K562 (cell line): ENCODE data around the gene HMGN1. TPM values are rescaled to one million over a fixed set of nuclear protein-coding genes. Genes with fewer than 3 reads are reported as not detected.

ENCODE experiments used
- DACH1 ChIP-seq: fragments of 450-650 bp; IDR thresholded peaks from 2 replicates; pipeline ENCODE4 v1.6.1; 2018; ENCODE audit not compliant: partially characterized antibody
- ELF4 ChIP-seq: fragments of 450-650 bp; formaldehyde crosslinking; IDR thresholded peaks from 2 replicates; pipeline ENCODE4 v1.4.0; 2022; ENCODE audit warnings: missing genetic modification characterization
- GABPB1 ChIP-seq: sonication (generic); formaldehyde crosslinking; IDR thresholded peaks from 2 replicates; pipeline ENCODE4 v1.8.0; 2022; ENCODE audit warnings: mild to moderate bottlenecking, missing genetic modification reagents
- HDAC1 ChIP-seq, 2 experiments: fragments of 450-650 bp; IDR thresholded peaks; 2 replicates each; pipeline ENCODE4 v1.6.1; 2016 to 2017; ENCODE audit warnings: inconsistent platforms in 1 of 2, mild to moderate bottlenecking in 1 of 2, moderate library complexity in 1 of 2
- HSF4 ChIP-seq: fragments of 250-450 bp; sonication (Bioruptor Pico); IDR thresholded peaks from 2 replicates; pipeline ENCODE4 v2.1.2; 2022; ENCODE audit warnings: mild to moderate bottlenecking, moderate library complexity, borderline replicate concordance
- LCOR ChIP-seq: sonication (generic); formaldehyde crosslinking; IDR thresholded peaks from 2 replicates; pipeline ENCODE4 v1.8.0; 2022; ENCODE audit warnings: mild to moderate bottlenecking, missing genetic modification reagents
- MLLT1 ChIP-seq, 2 experiments: fragments of 450-650 bp; IDR thresholded peaks; 2 replicates each; pipeline ENCODE4 v1.6.1; 2016
- NR2C1 ChIP-seq, 2 experiments: fragments of 450-650 bp; IDR thresholded peaks; 2 replicates each; pipeline ENCODE4 v1.6.1; 2017; ENCODE audit warnings: mild to moderate bottlenecking in 2 of 2, antibody characterized with exemption in 1 of 2, inconsistent platforms in 1 of 2, missing compliant biosample characterization in 1 of 2, missing genetic modification characterization in 1 of 2
- POLR3G ChIP-seq: IDR thresholded peaks from 2 replicates; pipeline ENCODE4 v1.6.1; 2011; ENCODE audit not compliant: insufficient read length, insufficient replicate concordance; ENCODE audit errors: extremely low read depth
- RBFOX2 ChIP-seq: fragments of 200-400 bp; formaldehyde crosslinking; IDR thresholded peaks from 2 replicates; pipeline ENCODE4 v1.6.1; 2017; ENCODE audit warnings: low read depth, mild to moderate bottlenecking, low read length, moderate library complexity
- ZBTB11 ChIP-seq, 3 experiments: fragments of 200-800 bp in 1 of 3; fragments of 250-450 bp in 1 of 3; fragments of 450-650 bp in 1 of 3; sonication (Bioruptor Pico) in 1 of 3; sonication (Bioruptor generic) in 1 of 3; formaldehyde crosslinking in 1 of 3; IDR thresholded peaks; 2 replicates each; pipeline versions ENCODE4 v1.6.1 to v1.8.0; 2016 to 2022; ENCODE audit warnings: mild to moderate bottlenecking in 2 of 3, missing genetic modification characterization in 2 of 3, missing compliant biosample characterization in 1 of 3, moderate library complexity in 1 of 3
- ZNF134 ChIP-seq: fragments of 250-450 bp; sonication (Bioruptor Pico); conservative IDR thresholded peaks from 2 replicates; pipeline ENCODE4 v1.4.0; 2020
- ZNF449 ChIP-seq: fragments of 250-450 bp; sonication (Bioruptor Pico); IDR thresholded peaks from 2 replicates; pipeline ENCODE4 v1.8.0; 2022; ENCODE audit warnings: moderate library complexity, mild to moderate bottlenecking, inconsistent platforms
- polyA plus RNA-seq, 8 experiments: library from polyadenylated mRNA; depleted of rRNA in 4 of 8; stranded (reverse) in 5 of 8; unstranded in 3 of 8; fragments of >200 nt; fragmentation: Nextera tagmentation in 2 of 8; fragmentation: Illumina TruSeq in 1 of 8; extraction: Ambion mirVana in 2 of 8; extraction: Trizol in 1 of 8; gene quantifications; 2 replicates each; pipeline versions ENCODE4 v1.2.1 to v1.2.3, GENCODE V29; 2011 to 2014; ENCODE audit warnings: inconsistent platforms in 1 of 8, missing spikeins in 1 of 8
- total RNA-seq, 7 experiments: library from RNA; depleted of rRNA in 6 of 7; stranded (reverse); fragments of >200 nt in 6 of 7; fragmentation: Illumina TruSeq in 2 of 7; extraction: Trizol in 2 of 7; gene quantifications; 2 replicates each; pipeline versions ENCODE4 v1.2.1 to v1.2.3, GENCODE V29; 2011 to 2021; ENCODE audit warnings: low replicate concordance in 1 of 7
- TF ChIP-seq, protein P1 (sequence below): fragments of 450-650 bp; formaldehyde crosslinking; IDR thresholded peaks from 2 replicates; pipeline ENCODE4 v1.4.0; 2022; ENCODE audit warnings: missing genetic modification characterization
- TF ChIP-seq, protein P2 (sequence below), 2 experiments: fragments of 200-800 bp in 1 of 2; sonication (Bioruptor generic) in 1 of 2; sonication (generic) in 1 of 2; formaldehyde crosslinking in 1 of 2; IDR thresholded peaks in 1 of 2; conservative IDR thresholded peaks in 1 of 2; 2 replicates each; pipeline versions ENCODE4 v1.5.0 to v1.6.1; 2016 to 2020; ENCODE audit warnings: missing compliant biosample characterization in 1 of 2, missing genetic modification characterization in 1 of 2, missing genetic modification reagents in 1 of 2

Gene HMGN1
- total and polyA plus RNA-seq, 9 of the 15 experiments (the other 6 are each of a cell fraction or from before 2014, with no cell fraction given): 124 to 626 (median 498) TPM

DNA sequence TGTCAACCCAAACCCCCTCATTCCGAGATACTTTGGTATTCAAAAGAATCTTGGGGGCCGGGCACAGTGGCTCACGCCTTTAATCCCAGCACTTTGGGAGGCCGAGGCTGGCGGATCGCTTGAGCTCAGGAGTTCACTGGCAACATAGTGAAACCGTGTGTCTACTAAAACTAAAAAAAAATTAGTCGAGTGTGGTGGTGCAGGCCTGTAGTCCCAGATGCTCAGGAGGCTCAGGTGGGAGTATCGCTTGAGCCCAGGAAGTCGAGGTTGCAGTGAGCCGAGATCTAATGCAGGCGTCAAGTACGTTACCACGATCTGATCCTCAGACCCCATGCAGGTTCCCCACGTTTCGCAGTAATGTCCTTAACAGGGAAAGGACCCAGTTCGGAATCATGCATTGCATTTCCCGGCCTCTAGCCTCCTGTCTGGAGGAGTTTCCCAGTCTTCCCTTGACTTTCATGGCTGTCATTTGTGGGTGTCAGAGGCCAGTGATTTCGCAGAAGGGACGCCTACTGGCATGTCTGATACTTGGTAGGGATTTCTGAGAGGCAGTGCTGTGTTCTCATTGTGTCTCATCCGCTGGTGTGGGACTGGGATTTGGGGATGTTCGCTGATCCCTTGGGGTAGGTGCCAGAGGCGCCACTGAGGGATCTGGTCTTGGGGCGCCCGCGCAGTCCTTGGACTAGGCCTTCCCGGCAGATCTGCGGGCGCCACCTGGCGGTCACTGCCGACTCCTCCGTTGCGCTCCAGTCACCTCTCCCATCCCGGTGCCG, 39.3 kb upstream of the HMGN1 start (continued):
- TF ChIP-seq HDAC1 (IDR thresholded peaks at IDR 0.05) (peak in 1 of 2 experiments; percentile 74; a peak in 3 of 4 replicates), ZNF134 (CRISPR knock-in tag) (no peak), HSF4 (CRISPR knock-in tag) (no peak), MLLT1 (IDR thresholded peaks at IDR 0.05) (peak in 1 of 2 experiments; percentile 81; a peak in 1 of 4 replicates), POLR3G (no peak), DACH1 (no peak), ELF4 (peak; percentile 77; the same call in 1 of the 2 replicates), ZNF449 (CRISPR knock-in tag) (peak; percentile 63; the same call in 1 of the 2 replicates), ZBTB11 (CRISPR knock-in tag; IDR thresholded peaks at IDR 0.05) (peak in 1 of 3 experiments; percentile 57; a peak in 2 of 6 replicates), GABPB1 (CRISPR knock-in tag) (peak; percentile 75; the same call in 1 of the 2 replicates), LCOR (CRISPR knock-in tag) (peak; percentile 85; the same call in 1 of the 2 replicates), RBFOX2 (peak; percentile 75), NR2C1 (IDR thresholded peaks at IDR 0.05) (no peak), NR2C1 (tag; IDR thresholded peaks at IDR 0.05) (no peak)
- TF ChIP-seq, protein P1, sequence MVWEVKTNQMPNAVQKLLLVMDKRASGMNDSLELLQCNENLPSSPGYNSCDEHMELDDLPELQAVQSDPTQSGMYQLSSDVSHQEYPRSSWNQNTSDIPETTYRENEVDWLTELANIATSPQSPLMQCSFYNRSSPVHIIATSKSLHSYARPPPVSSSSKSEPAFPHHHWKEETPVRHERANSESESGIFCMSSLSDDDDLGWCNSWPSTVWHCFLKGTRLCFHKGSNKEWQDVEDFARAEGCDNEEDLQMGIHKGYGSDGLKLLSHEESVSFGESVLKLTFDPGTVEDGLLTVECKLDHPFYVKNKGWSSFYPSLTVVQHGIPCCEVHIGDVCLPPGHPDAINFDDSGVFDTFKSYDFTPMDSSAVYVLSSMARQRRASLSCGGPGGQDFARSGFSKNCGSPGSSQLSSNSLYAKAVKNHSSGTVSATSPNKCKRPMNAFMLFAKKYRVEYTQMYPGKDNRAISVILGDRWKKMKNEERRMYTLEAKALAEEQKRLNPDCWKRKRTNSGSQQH (CRISPR knock-in tag): peak; percentile 76; the same call in 1 of the 2 replicates
- TF ChIP-seq, protein P2, sequence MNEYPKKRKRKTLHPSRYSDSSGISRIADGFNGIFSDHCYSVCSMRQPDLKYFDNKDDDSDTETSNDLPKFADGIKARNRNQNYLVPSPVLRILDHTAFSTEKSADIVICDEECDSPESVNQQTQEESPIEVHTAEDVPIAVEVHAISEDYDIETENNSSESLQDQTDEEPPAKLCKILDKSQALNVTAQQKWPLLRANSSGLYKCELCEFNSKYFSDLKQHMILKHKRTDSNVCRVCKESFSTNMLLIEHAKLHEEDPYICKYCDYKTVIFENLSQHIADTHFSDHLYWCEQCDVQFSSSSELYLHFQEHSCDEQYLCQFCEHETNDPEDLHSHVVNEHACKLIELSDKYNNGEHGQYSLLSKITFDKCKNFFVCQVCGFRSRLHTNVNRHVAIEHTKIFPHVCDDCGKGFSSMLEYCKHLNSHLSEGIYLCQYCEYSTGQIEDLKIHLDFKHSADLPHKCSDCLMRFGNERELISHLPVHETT (CRISPR knock-in tag; conservative IDR thresholded peaks at IDR 0.05 in 1 of 2, IDR thresholded peaks at IDR 0.05 in 1 of 2): no peak
